HG03565 (cell line): Measurements from ENCODE around the gene RIMKLB.
A peak's percentile ranks its signal among the peaks of the same experiment; 100 is the strongest.
"Not testable (repeated sequence)": the region's sequence is repeated elsewhere in the genome, so short reads cannot be mapped to it uniquely, and the experiment has no call there.

Experiments used
- ATAC-seq: cut with Tn5 transposase; IDR thresholded peaks from one replicate; pipeline ENCODE4 v1.9.1; 2021; ENCODE audit warnings: mild to moderate bottlenecking, moderate library complexity; ENCODE audit not compliant: unreplicated experiment

RIMKLB gene

GRCh38 chr12:8689681-8690080 lies 8.1 kb upstream of the RIMKLB start:
- ATAC-seq: no peak

GRCh38 chr12:8692573-8692972 lies 5.2 kb upstream of the RIMKLB start:
- ATAC-seq: no peak

DNA sequence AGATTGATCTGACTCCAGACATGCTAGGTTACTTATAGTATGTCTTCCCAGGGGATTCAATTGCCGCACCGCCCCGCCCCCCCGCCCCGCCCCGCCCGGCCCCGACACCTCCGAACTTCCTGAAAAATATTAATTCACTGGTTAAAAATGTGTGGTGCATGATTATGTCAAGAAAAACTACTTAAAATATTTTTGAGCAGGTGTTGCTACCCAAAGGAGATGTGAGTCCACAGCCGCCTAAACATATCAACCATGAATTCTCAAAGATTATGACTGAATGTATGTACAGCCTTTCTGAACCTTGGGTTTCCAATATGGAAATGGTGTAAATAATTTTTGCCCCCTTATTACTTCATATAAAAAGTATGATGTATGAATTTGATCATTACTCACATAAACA lies 2.7 kb upstream of the RIMKLB start:
- no peak for ATAC-seq

DNA sequence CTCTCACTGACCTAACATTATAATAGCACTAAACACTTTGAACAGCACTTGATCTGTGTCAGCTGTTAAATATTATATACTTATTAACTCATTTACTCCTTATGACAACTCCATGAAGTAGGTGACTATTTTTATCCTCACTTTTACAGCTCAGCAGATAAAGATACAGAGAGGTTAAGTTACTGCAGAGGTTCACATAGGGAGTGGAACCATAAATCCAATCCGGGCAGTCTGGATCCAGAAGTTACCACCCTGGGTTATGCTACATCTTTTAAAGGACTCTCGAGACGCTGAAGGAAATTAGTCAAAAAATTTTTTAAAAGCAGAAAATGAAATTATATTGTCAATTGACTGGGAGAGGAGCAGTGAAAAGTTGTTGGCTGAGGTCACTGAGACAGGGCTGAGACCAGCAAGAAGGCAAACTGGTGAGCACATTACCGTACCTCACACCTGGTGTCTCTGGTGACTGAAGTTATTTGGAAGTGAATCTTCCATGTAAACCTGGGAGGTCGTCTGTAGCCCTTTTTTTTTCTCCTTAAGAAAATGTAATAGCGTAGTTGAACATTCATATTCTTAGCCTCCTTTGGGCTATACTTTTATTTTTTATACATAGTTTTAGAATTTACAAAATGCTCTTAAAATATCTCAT lies 1.2 kb upstream of the RIMKLB start:
- ATAC-seq: no peak

GRCh38 chr12:8697120-8697475 lies 693 bp upstream of the RIMKLB start:
- ATAC-seq: no peak

GRCh38 chr12:8698132-8698851 lies 501 bp downstream of the RIMKLB start:
- ATAC-seq: peak; percentile 27

DNA sequence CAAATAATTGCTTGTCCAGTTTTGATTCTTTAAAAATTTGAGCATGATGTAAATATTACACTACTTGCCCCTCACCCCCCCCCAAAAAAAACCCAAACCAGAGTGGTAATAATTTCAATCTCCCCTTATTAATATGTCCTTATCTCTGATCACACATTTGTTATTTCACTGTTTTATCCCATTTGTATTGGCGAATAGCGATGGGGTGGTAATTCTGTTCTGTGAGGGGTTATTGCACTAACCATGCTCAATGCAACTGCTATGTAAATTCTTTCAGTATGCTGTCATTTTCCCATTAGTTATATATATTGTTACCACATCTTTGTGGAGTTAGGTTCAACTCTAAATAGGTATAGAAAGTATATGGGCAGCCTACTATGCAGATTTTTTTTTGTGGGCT lies 1.1 kb downstream of the RIMKLB start:
- no peak for ATAC-seq

DNA sequence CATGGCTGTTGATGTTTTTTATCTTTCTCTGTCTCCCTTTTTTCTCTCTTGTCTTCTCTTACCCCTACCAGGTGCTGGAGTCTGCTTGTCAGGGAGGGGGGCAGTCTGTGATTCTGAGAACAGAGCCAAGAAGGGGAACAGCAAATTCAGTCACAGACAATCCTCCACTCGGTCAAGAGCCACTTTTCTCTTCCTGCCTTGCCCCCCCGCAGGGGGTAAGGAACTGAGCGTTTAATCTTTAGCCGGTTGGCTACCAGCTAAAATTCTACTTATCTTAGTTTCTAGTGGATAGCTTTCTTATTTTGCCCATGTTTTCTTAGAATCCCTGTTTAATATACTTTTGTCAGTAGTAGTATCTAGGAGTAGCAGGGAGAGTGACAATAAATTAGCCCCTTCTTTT lies 1.9 kb downstream of the RIMKLB start:
- no peak for ATAC-seq

- ATAC-seq: no peak
Measured at GRCh38 chr12:8701046-8701660, 3.4 kb downstream of the RIMKLB start.

DNA sequence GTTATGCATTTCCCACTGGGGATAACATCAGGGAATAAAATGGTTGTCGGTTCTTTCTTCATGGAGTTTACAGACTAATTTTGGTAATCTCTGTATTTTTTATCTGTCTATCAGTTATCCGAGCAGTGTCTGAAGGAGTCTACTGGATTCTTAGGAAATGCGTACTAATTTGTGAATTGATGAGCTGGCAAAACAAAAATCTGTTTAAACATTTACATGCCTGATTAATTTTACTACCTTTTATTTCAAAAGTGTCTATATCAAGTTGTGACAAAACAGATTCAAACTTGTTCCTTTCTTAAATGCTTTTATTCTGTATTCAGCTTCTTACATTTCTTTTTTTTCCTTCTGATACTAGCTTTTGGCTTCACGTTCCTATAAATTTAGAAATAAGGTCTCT lies 4.4 kb downstream of the RIMKLB start:
- ATAC-seq: no peak

DNA sequence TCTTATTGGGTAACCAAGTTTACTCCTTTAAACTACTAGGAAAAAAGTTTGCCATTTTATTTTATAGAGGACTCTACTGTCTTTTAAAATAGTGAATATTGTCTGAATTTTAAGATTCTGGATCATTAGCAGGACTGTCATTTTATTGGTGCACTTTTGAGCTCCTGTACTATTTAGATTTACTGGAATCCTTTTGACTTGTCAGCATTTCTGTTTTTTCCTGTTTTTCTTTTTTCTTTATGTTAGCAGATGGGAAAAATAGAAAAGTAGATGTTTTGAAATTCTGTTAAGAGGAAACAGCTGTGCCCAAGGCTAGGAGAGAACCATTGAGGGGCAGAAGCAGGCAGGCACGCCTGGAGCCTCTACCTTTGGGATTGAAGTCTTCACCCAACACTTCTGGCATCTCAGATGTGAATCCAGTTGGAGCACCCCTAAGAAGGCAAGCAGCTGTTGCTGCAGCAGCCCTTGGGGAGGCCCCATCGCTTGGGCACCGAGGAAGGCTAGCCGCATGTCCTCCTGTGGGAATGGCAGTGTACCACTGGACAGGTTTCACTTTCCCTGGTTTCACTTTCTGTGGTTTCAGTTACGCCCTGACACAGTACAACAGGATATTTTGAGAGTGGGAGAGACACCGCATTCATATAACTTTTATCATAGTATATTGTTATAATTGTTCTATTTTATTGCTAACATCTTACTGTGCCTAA lies 11.5 kb downstream of the RIMKLB start:
- ATAC-seq: no peak

DNA sequence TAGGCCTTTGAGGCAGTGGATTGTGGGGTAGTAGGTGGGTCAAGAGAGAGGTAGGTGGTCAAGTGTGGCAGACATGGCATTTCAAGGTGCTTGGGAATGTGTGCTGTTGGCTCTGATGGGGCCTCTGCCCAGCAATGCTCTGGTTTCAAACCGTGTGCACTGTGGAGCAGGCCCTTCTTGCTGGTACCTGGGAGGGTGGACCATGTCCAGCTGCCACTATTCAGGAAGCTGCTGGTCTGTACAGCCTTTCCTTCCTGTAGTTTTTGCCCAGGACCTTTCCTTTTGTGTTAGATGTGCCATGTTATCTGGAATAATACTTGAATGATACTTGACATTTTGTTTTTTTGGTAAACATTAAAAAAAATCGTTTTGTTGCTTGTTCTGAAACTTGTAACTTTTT lies 14.8 kb downstream of the RIMKLB start:
- no peak for ATAC-seq

DNA sequence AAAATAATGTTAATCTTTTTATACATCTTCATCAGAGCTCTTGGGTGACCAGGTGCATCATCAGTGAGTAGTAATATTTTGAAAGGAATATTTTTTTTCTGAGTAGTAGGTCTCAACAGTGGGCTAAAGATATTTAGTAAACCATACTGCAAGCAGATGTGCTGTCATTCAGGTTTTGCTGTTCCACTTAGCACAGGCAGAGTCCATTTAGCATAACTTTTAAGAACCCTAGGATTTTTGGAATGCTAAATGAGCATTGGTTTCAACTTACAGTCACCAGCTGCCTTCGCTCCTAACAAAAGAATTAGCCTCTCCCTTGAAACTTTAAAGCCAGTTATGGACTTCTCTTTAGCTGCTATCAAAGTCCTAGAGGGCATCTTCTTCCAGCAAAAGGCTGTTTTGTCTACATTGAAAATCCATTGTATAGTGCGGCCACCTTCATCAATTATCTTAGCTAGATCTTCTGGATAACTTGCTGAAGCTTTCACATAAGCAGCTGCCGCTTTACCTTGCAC lies 24.6 kb downstream of the RIMKLB start:
- no peak for ATAC-seq

DNA sequence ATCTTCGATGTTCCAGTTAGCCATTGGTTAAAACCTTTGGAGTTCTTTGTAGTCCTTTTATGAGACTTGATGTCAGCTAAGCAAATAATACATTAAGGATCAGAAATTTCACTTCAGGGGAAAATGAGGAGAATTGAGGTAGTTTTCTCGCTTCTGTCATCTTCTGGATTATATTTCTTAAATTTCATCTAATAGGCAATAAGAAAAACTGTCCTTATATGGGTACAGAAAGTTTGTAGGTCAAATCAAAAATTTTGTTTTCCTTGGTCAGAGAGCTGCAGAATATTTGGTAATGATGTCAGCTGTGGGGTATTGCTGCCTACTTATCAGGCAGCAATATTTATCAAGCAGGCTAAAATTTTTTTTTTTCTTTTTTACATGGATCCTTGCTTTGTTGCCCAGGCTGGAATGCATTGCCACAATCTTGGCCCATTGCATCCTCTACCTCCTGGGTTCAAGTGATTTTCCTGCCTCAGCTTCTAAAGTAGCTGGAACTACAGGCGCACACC lies 37.1 kb downstream of the RIMKLB start:
- ATAC-seq: no peak

GRCh38 chr12:8742501-8742900 lies 44.7 kb downstream of the RIMKLB start:
- no peak for ATAC-seq

DNA sequence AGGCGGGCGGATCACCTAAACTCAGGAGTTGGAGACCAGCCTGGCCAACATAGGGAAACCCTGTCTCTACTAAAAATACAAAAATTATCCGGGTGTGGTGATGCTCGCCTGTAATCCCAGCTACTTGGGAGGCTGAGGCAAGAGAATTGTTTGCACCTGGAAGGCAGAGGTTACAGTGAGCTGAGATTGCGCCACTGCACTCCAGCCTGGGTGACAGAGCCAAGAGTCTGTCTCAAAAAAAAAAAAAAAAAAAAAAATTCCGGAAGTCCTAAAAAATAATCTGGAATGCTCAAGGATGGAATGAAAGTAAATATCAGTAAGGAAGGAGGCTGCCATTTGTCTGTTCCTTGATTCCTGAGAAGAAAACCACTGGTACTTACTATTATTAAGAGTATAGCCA lies 45.3 kb downstream of the RIMKLB start:
- not testable (repeated sequence) for ATAC-seq

GRCh38 chr12:8745631-8746030 lies 47.8 kb downstream of the RIMKLB start:
- ATAC-seq: not testable (repeated sequence)

DNA sequence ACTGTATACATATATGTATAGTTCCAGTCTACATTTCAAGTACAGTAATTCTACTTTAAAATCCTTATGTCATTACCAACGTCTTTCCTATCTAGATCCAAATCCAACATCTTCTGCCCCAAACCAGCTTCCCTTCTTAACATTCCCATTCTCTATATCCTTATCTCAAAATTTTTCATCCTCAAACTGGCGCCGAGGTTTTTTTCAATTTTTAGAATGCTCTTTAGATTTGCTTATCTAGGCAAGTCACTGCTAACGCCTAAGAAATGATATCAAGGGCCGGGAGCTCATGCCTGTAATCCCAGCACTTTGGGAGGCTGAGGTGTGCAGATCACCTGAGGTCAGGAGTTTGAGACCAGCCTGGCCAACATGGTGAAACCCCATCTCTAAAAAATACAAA lies 48.3 kb downstream of the RIMKLB start:
- no peak for ATAC-seq

GRCh38 chr12:8760076-8760475 lies 62.3 kb downstream of the RIMKLB start:
- not testable (repeated sequence) for ATAC-seq

DNA sequence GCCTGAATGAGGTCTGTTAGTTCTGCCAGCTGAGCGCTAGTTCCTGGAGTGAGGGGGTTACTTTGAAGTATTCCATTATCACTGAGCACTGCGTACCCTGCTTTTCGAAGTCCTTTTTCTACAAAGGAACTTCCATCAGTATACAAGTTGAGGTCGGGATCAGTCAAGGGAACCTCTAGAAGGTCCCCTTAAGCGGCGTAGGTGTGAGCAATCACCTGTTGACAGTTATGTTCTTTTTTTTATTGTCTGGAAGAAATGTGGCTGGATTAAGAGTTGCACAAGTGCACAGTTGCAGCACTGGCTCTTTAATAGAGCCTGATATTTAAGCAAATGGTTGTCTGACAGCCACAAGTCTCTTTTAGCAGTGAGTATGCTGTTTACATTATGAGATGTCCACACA lies 64.9 kb downstream of the RIMKLB start:
- ATAC-seq: not testable (repeated sequence)

DNA sequence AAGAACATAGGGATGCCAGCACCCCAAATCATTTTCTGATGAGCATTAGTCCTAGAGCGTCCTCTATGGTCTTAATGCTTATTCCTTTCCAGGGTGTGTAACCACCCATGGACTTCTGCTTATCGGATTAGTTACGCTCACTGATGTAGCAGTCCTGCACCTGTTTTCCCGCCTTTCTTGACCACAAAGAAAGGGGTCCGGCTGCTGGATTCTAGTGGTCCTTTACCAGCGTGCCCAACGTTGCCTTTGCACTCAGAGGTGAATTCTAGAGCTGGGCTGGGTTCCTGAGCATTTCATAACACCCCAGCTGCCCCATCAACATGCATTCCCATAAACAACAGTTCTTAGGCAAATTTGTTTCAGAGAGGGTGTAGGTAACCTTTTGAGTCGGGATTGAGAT lies 68.3 kb downstream of the RIMKLB start:
- not testable (repeated sequence) for ATAC-seq
